Omental fat pad (tissue), 4 donors: ENCODE results near the gene CCR6. TPM values are rescaled to one million over a fixed set of nuclear protein-coding genes. Genes with fewer than 3 reads are reported as not detected.

Source experiments
- ATAC-seq: fragments of 150-250 bp; one replicate; pipeline ENCODE4 v1.9.1; 2016; ENCODE audit warnings: mild to moderate bottlenecking, moderate library complexity; ENCODE audit not compliant: low FRiP score
- DNase-seq: peaks from one replicate; pipeline ENCODE4 v3.0.0-alpha.2; 2019; ENCODE audit warnings: low spot score
- CTCF ChIP-seq, 3 donors: fragments of 450-650 bp; IDR thresholded peaks; one replicate each; pipeline ENCODE4 v1.5.1; 2016 to 2017; ENCODE audit warnings: antibody characterized with exemption in 3 of 3, mild to moderate bottlenecking in 3 of 3, moderate library complexity in 2 of 3
- total RNA-seq, 4 donors: library from RNA; depleted of rRNA; stranded (reverse); fragments of >200 nt; gene quantifications; one replicate each; pipeline ENCODE4 v1.1.0, GENCODE V29; 2016

Gene CCR6
- total RNA-seq, 4 donors from 2014 or later = 0.36 to 1.1 (median 1.1) TPM; not detected in 1

- no peak for TF ChIP-seq CTCF (IDR thresholded peaks at IDR 0.05)
- no peak for DNase-seq
- no peak for ATAC-seq
Observed at GRCh38 chr6:167107787-167108186, 15.1 kb upstream of the CCR6 start.

- TF ChIP-seq CTCF (IDR thresholded peaks at IDR 0.05) = no peak
- ATAC-seq (no peak), DNase-seq (no peak)
Observed at GRCh38 chr6:167108278-167108677, 14.6 kb upstream of the CCR6 start.

GRCh38 chr6:167109651-167110050 is 13.2 kb upstream of the CCR6 start:
- no peak for ATAC-seq
- DNase-seq = no peak
- no peak for TF ChIP-seq CTCF (IDR thresholded peaks at IDR 0.05)

- DNase-seq (no peak), ATAC-seq (no peak)
- no peak for TF ChIP-seq CTCF (IDR thresholded peaks at IDR 0.05)
Observed at GRCh38 chr6:167111597-167111996, 11.3 kb upstream of the CCR6 start.

GRCh38 chr6:167112421-167112820 is 10.5 kb upstream of the CCR6 start:
- no peak for ATAC-seq
- DNase-seq = no peak
- TF ChIP-seq CTCF (IDR thresholded peaks at IDR 0.05) = no peak

- ATAC-seq (no peak), DNase-seq (no peak)
- no peak for TF ChIP-seq CTCF (IDR thresholded peaks at IDR 0.05)
Observed at GRCh38 chr6:167113047-167113754, 9.7 kb upstream of the CCR6 start.
